Measurements from ENCODE around the gene OR5M3. TPM values are rescaled to one million over a fixed set of nuclear protein-coding genes. Genes with fewer than 3 reads are reported as not detected.

The OR5M3 gene
- total RNA-seq (not detected), polyA plus RNA-seq (not detected)
- long read RNA-seq, donor 1, result 0 reads
- long read RNA-seq, donor 2, result 0 reads
- long read RNA-seq, donor 3, result 0 reads

- TF ChIP-seq CTCF (IDR thresholded peaks at IDR 0.05) (no peak), POLR2A (IDR thresholded peaks at IDR 0.05) (no peak), EP300 (IDR thresholded peaks at IDR 0.05) (no peak)
- H3K27ac ChIP-seq, result no peak within 1 kb of the TSS
- 72 to 82% (median 74%) methylated on average over 6 of the region's 6 CpGs for WGBS, 3 donors
Observed at GRCh38 chr11:56473252-56473651, at the start of gene OR5M3. Gene OR5M3 (minus strand): TSS chr11:56473352. CDS start chr11:56470497, 2,855 bp downstream.

DNA sequence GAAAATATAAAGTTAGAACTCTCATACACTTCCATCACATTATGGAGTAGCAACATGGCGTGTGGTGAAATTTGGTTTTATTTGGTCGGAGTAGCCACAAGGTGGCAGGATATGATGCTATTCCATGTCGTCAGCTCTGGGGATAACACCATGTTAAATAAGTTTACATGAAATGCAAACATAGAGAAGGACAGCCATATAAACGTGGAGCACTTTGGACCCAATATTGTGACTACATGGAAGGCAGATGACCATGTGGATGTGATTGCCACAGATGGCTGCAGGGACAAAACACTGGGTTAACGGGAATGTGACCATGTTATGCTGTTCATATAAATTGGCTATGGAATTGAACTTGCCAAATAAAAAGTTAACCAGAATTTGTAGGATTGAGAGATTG lies 48.9 kb upstream of the OR5M3 start:
- intact Hi-C loops (cut with DNase I), result loop anchor here in 1 of 4 donors (10.0 kb wide), 1 partner anchor 57 kb away; a partner anchor contains a TSS
- no peaks in the 10 kb centered on the region for H3K4me1 ChIP-seq (ENCODE audit: insufficient read depth)

More at GRCh38 chr11:56473252-56473651, at the start of gene OR5M3:
- intact Hi-C loops (cut with DNase I), result no loop called here
- Histone ChIP-seq H3K4me3 (no peak within 1 kb of the TSS), H3K4me1 (ENCODE audit: insufficient read depth) (no peaks in the 10 kb centered on the region), H3K27me3 (no peaks in the 10 kb centered on the region), H3K9me3 (no peaks in the 10 kb centered on the region), H3K36me3 (no peaks in the 10 kb centered on the region)
- DNase-seq, result no peak

GRCh38 chr11:56513280-56513679 lies 40.1 kb upstream of the OR5M3 start:
- TF ChIP-seq CTCF (IDR thresholded peaks at IDR 0.05), result no peak
- TF ChIP-seq EP300 (IDR thresholded peaks at IDR 0.05), result no peak
- TF ChIP-seq POLR2A (IDR thresholded peaks at IDR 0.05), result no peak
- DNase-seq, result no peak

More for the DNA sequence above, 48.9 kb upstream of the OR5M3 start:
- TF ChIP-seq EP300 (IDR thresholded peaks at IDR 0.05) (no peak), POLR2A (IDR thresholded peaks at IDR 0.05) (no peak), CTCF (IDR thresholded peaks at IDR 0.05) (no peak)
- no peak for DNase-seq
- no peaks in the 10 kb centered on the region for H3K27me3 ChIP-seq
- no peaks in the 10 kb centered on the region for H3K36me3 ChIP-seq
- H3K9me3 ChIP-seq, result no peaks in the 10 kb centered on the region
- H3K4me3 ChIP-seq, result no peak overlapping the region
- WGBS, 3 donors, result 57 to 66% (median 58%) methylated on average over 5 of the region's 5 CpGs
- no peak overlapping the region for H3K27ac ChIP-seq

DNA sequence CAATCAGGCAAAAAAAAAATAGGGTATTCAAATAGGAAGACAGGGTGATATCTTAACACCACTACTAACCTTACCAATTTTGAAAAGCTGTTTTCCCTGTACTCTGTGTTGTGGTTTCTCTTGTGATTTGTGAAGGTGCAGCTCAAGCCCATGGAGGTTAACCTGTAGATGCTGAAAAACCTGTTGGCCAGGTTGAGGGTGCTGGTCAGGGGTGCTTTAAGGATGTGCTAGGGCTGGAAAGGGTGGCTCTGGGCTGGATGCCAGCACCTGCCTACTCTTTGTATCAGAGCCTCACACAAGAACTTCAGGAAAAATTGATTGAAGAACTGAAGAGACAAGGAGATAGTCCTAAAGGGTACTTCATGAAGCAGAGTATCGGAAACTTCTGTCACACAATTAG lies 36.3 kb upstream of the OR5M3 start:
- Histone ChIP-seq H3K4me3 (no peak overlapping the region), H3K36me3 (no peaks in the 10 kb centered on the region), H3K9me3 (no peaks in the 10 kb centered on the region), H3K27ac (no peak overlapping the region), H3K4me1 (ENCODE audit: insufficient read depth) (no peaks in the 10 kb centered on the region), H3K27me3 (no peaks in the 10 kb centered on the region)
- intact Hi-C loops (cut with DNase I), result no loop called here
- WGBS, 3 donors, result 88 to 100% (median 97%) methylated on average over 1 of the region's 1 CpG
- no peak for DNase-seq
- TF ChIP-seq CTCF (IDR thresholded peaks at IDR 0.05), result no peak

More at GRCh38 chr11:56513280-56513679, 40.1 kb upstream of the OR5M3 start:
- H3K9me3 ChIP-seq, result no peaks in the 10 kb centered on the region
- 62 to 79% (median 63%) methylated on average over 1 of the region's 1 CpG for WGBS, 3 donors
- intact Hi-C loops (cut with DNase I), result no loop called here
- no peaks in the 10 kb centered on the region for H3K4me1 ChIP-seq (ENCODE audit: insufficient read depth)
- H3K4me3 ChIP-seq, result no peak overlapping the region
- H3K27me3 ChIP-seq, result no peaks in the 10 kb centered on the region
- no peak overlapping the region for H3K27ac ChIP-seq
- no peaks in the 10 kb centered on the region for H3K36me3 ChIP-seq
